C4-2B (cell line): ENCODE results near the gene RHNO1.

Source experiments
- CTCF ChIP-seq: fragments of 450-650 bp; conservative IDR thresholded peaks from 2 replicates; pipeline ENCODE4 v1.5.1; 2017; ENCODE audit warnings: mild to moderate bottlenecking
- ZFX ChIP-seq: fragments of 450-650 bp; IDR thresholded peaks from 2 replicates; pipeline ENCODE4 v1.6.1; 2017

DNA sequence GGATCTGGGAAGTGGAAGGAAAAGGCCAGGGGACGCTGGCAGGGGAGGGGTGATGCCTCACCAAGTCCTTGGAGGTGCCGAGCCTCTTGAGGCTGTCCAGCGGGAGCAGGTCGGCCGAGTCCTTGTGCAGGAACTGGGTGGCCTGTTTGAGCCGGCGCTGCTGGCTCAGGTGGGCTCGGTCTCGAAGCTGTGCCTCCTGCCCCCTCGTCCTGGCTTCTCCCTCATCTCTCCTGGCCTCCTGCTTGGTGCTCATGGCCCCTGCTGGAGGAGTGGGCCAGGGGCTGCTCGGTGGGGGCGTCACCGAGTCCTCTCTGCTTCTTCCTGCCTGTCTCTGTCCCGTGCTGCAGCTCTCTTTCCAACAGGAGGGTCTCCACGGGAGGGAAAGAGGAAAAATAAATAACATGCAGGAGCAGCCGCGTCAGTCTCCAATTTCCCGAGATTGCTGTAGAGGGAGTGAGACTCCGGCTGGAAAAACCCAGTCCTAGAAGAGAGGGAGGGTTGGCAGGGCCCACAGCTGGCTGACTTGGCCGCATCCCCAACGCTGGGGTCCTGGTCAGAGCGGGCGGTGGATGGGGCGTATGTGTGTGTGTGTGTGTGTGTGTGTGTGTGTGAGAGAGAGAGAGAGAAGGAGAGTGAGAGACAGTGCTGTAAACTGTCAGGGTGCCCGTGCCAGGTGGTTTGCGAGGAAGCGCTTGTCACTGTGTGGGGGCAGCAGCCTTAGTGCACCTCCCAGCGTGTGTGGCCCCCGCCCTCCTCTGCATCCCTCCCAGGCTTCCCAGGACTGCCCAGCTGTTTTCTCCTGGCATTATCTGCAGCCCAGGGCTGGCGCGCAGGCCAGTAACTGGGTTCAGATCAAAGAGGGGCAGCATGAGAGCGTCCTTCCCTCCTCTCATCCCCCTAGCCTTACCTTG, 42.2 kb upstream of the RHNO1 start, which contains the start of gene NRIP2:
- no peak for TF ChIP-seq CTCF
- TF ChIP-seq ZFX = no peak
